ENCODE data around the gene LMAN2L. TPM values are rescaled to one million over a fixed set of nuclear protein-coding genes. Genes with fewer than 3 reads are reported as not detected.

LMAN2L gene
- polyA plus RNA-seq, 3 donors = 7.9 to 22.4 (median 16.6) TPM

- Mint-ChIP-seq H3K9me3 (no peaks in the 10 kb centered on the region), H3K27me3 (ENCODE audit: low read depth in 3 of 3) (peaks cover 0 to 2% (median 1%) of the 10 kb centered on the region in 3 donors), H3K4me3 (no peak overlapping the region), H3K36me3 (peaks cover 11 to 18% of the 10 kb centered on the region in 2 donors), H3K27ac (no peak overlapping the region), H3K4me1 (no peaks in the 10 kb centered on the region)
- Histone ChIP-seq H3K9ac (ENCODE audit: insufficient read depth, low read length, poor library complexity, severe bottlenecking) (no peak overlapping the region), H3K4me1 (ENCODE audit: control insufficient read depth in 1 of 2, insufficient read depth in 2 of 2, low read length in 2 of 2) (no peaks in the 10 kb centered on the region), H4K20me1 (ENCODE audit: insufficient read depth, low read length) (no peaks in the 10 kb centered on the region), H3K27me3 (ENCODE audit: control insufficient read depth in 2 of 2, insufficient read depth in 2 of 2, low read length in 2 of 2) (no peaks in the 10 kb centered on the region), H3K4me3 (replicated peaks in 1 of 3; ENCODE audit: low read depth in 2 of 3, low read length in 3 of 3) (no peak overlapping the region), H2AFZ (ENCODE audit: insufficient read depth, low read depth, low read length, poor library complexity, severe bottlenecking) (no peak overlapping the region), H3K9me3 (replicated peaks in 1 of 2; ENCODE audit: control insufficient read depth in 1 of 2, insufficient read depth in 1 of 2, low read length in 2 of 2) (no peaks in the 10 kb centered on the region), H3K36me3 (replicated peaks in 1 of 2; ENCODE audit: control insufficient read depth in 1 of 2, insufficient read depth in 2 of 2, low read length in 2 of 2) (peaks cover 4 to 11% of the 10 kb centered on the region in 2 donors), H3K4me2 (replicated peaks; ENCODE audit: extremely low read depth, low read length, poor library complexity, severe bottlenecking) (no peak overlapping the region), H3K79me2 (ENCODE audit: insufficient read depth, low read length) (no peaks in the 10 kb centered on the region), H3K27ac (ENCODE audit: low read depth in 1 of 2, low read length in 2 of 2) (no peak overlapping the region)
- 100% methylated on average over 3 of the region's 8 CpGs for WGBS (ENCODE audit: insufficient coverage)
- intact Hi-C loops (cut with micrococcal nuclease) = no loop called here
- TF ChIP-seq CTCF (IDR thresholded peaks at IDR 0.05) = no peak
- no peak for DNase-seq
These were observed 39.8 kb downstream of the LMAN2L start for GRCh38 chr2:96700086-96700485.

- Histone ChIP-seq H3K36me3 (replicated peaks in 1 of 2; ENCODE audit: control insufficient read depth in 1 of 2, insufficient read depth in 2 of 2, low read length in 2 of 2) (peaks cover 4 to 7% of the 10 kb centered on the region in 2 donors), H2AFZ (ENCODE audit: insufficient read depth, low read depth, low read length, poor library complexity, severe bottlenecking) (no peak overlapping the region), H3K9me3 (replicated peaks in 1 of 2; ENCODE audit: control insufficient read depth in 1 of 2, insufficient read depth in 1 of 2, low read length in 2 of 2) (no peaks in the 10 kb centered on the region), H3K4me1 (ENCODE audit: control insufficient read depth in 1 of 2, insufficient read depth in 2 of 2, low read length in 2 of 2) (no peaks in the 10 kb centered on the region), H3K27ac (ENCODE audit: low read depth in 1 of 2, low read length in 2 of 2) (no peak overlapping the region), H3K9ac (ENCODE audit: insufficient read depth, low read length, poor library complexity, severe bottlenecking) (no peak overlapping the region), H3K27me3 (ENCODE audit: control insufficient read depth in 2 of 2, insufficient read depth in 2 of 2, low read length in 2 of 2) (no peaks in the 10 kb centered on the region), H4K20me1 (ENCODE audit: insufficient read depth, low read length) (no peaks in the 10 kb centered on the region), H3K4me3 (replicated peaks in 1 of 3; ENCODE audit: low read depth in 2 of 3, low read length in 3 of 3) (no peak overlapping the region), H3K4me2 (replicated peaks; ENCODE audit: extremely low read depth, low read length, poor library complexity, severe bottlenecking) (no peak overlapping the region), H3K79me2 (ENCODE audit: insufficient read depth, low read length) (no peaks in the 10 kb centered on the region)
- no peak for DNase-seq
- H3K27me3 Mint-ChIP-seq (ENCODE audit: low read depth in 3 of 3) = peaks cover 0 to 2% (median 1%) of the 10 kb centered on the region in 3 donors
- H3K27ac Mint-ChIP-seq = peak overlapping the region in 1 of 7 donors; percentile 29
- H3K36me3 Mint-ChIP-seq = peaks cover 8 to 17% of the 10 kb centered on the region in 2 donors
- WGBS (ENCODE audit: insufficient coverage) = 96% methylated on average over 4 of the region's 9 CpGs
- intact Hi-C loops (cut with micrococcal nuclease) = no loop called here
- H3K4me1 Mint-ChIP-seq = no peaks in the 10 kb centered on the region
- no peaks in the 10 kb centered on the region for H3K9me3 Mint-ChIP-seq
- no peak for TF ChIP-seq CTCF (IDR thresholded peaks at IDR 0.05)
- no peak overlapping the region for H3K4me3 Mint-ChIP-seq
These were observed 40.2 kb downstream of the LMAN2L start for GRCh38 chr2:96699621-96700020.

All from CD14-positive monocyte (primary cell).